ENCODE data around the gene UBE2G2.

UBE2G2 gene

DNA sequence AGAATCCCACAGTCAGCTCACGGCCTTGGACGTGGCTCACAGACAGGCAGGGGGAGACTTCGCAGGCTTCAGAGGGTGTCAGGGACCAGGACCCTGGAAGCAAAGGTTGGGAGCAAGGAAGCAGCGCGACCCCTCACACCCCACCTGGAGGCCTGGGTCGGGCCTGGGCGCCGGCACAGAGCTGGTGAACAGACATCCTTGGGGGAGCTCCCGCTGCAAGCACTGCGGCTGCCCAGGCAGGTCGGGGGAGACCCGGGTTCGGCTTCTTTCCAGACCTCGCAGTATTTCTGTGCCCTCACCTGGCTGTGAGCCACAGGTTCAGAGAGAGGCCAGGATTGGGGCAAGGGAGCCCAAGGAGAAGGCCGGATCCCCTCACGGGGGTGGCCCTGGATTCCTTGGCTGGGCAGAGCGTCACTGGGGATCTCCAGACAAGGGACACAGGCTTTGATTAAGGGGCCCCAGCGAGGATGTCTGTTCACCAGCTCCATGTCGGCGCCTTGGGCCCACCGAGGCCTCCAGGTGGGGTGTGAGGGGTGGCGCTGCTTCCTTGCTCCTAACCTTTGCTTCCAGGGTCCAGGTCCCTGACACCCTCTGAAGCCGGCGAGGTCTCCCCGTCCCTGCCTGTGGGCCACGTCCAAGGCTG, 52.4 kb downstream of the UBE2G2 start:
- no peak for DNase-seq (ENCODE audit: low spot score)

DNA sequence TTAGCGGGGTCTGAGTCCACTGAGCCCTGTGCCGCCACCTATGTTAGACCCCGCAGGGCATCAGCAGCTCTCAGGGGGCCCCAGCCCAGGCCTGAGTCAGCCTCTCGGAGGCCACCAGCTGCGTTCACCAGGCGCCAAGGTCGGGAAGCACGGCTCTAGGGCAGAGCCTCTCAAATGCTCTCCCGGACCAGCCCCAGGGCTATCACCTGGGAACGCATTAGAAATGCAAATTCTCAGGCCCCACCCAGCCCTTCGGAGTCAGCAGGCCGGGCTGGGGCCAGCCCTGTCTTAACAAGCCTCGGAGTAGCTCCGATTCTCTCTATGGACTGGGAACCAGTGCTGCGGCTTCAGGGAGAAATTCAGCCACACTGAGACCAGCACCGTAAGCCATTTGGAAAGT, 53.0 kb downstream of the UBE2G2 start:
- DNase-seq (ENCODE audit: low spot score), result no peak

GRCh38 chr21:44742418-44743153, 59.0 kb downstream of the UBE2G2 start:
- DNase-seq (ENCODE audit: low spot score), result peak; percentile 4

GRCh38 chr21:44741921-44742320, 59.7 kb downstream of the UBE2G2 start:
- DNase-seq (ENCODE audit: low spot score), result no peak

GRCh38 chr21:44740742-44741141, 60.9 kb downstream of the UBE2G2 start:
- no peak for DNase-seq (ENCODE audit: low spot score)

DNA sequence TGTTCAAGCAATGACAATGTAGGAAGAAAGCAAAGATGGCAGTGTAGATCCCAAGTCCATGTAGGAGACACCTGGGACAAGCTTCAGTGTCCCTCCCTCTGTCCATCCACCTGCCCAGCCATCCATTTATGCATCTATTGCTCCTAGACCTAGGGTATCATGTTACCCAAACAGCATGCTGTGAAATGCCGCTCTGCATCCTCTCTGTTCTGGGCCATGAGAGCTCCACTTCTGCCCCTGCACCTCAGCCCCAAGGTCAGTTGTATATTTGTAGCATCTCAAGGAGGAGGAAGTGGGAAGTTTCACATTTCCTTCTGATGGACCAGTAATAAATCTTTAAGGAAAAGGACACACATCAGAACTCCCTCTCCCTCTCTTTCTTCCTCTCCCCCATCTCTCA, 62.3 kb downstream of the UBE2G2 start:
- no peak for DNase-seq (ENCODE audit: low spot score)

DNA sequence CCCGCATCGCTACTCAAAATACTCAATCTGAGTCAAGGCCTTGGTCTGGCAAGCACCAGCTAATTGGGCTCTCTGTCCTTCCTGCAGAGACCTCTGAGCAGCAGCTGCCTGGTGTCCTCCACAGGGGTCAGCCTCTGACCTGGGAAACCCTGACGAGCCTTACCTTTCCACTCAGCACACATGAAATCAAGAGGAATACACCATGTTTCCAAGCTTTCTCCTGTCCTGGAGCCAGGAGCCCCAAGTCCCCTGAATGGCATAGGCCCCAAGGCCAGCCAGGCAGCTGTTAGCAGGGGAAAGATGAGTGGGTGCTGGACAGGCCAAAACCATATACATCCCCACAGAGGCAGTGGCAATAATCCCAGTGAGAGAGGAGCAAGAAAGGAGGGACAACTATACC, 63.0 kb downstream of the UBE2G2 start:
- no peak for DNase-seq (ENCODE audit: low spot score)

GRCh38 chr21:44737706-44738354, 63.8 kb downstream of the UBE2G2 start:
- DNase-seq (ENCODE audit: low spot score), result peak; percentile 13

DNA sequence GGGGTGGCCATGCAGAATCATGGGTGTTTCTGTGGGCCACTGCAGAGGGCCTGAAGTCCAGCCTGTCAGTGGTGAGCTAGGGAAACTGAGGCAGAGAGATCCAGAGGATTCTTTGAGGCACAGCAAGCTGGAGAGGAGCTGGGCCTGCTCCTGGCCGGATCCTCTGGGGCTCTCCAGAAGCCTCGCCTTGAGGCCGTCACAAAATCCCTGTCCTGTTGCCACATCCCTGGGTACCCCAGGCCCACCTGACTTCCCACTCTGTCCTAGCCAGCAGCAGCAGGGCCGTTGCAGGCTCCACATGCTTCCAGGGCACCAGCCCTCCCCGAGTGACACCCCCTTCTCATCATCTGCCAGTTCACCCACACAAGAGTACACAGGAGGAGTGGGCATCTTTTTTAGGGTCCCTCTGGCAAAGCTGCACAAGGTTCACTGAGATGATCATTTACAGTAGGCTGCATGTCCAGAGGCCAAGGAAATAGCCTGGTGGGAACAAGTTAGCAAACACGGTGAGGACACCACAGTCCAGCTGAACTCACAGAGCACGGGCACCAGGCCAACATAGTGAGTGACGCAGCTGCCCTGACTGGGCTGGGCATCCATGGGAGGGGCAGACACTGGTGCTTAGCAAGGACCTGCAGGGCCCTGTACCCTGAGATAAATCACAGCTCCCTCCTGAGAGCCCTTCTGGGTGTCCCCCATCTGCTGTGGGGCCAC, 65.2 kb downstream of the UBE2G2 start:
- DNase-seq (ENCODE audit: low spot score), result no peak

DNA sequence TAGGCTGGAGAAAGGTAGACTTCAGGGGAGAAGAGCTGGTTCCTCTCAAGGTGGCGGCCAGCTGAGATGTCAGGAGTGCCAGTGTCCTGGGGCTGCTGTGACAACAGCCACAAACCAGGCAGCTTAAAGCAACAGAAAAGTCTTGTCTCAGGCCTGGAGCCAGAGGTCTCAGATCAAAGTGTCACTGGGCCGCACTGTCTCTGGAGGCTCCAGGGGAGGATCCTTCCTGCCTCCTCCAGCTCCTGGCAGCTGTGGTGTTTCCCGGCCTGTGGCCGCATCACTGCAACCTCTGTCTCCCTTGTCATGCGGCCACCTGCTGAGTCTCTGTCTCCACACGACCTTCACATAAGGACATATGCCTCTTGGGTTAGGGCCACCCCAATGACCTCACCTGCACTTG, 65.8 kb downstream of the UBE2G2 start:
- DNase-seq (ENCODE audit: low spot score), result no peak

DNA sequence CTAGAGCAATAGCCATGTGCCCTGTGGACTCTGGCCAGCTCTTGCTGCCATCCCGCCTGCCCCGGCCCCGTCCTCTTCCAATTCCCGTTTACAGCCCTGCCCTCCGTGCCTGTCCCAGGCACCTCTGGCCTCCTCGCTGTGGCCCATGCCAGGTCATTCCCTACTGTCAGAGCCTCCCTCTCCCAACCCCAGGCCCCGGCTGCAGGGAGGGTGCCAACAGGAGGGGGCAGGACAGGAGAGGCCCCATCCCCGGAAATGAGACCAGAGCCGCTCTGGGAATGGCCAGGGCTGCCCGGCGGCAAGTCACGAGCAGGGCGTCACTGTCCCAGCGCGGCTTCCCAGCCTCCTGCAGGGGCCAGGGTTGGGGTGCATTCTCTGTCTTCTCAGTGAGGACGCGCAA, 66.8 kb downstream of the UBE2G2 start:
- DNase-seq (ENCODE audit: low spot score), result no peak

GRCh38 chr21:44734026-44734745, 67.4 kb downstream of the UBE2G2 start:
- no peak for DNase-seq (ENCODE audit: low spot score)

- DNase-seq (ENCODE audit: low spot score), result peak; percentile 44
Observed at GRCh38 chr21:44732956-44733355, 68.7 kb downstream of the UBE2G2 start.

GRCh38 chr21:44732263-44732662, 69.4 kb downstream of the UBE2G2 start:
- no peak for DNase-seq (ENCODE audit: low spot score)

- no peak for DNase-seq (ENCODE audit: low spot score)
Observed at GRCh38 chr21:44730951-44731579, 70.6 kb downstream of the UBE2G2 start.

DNA sequence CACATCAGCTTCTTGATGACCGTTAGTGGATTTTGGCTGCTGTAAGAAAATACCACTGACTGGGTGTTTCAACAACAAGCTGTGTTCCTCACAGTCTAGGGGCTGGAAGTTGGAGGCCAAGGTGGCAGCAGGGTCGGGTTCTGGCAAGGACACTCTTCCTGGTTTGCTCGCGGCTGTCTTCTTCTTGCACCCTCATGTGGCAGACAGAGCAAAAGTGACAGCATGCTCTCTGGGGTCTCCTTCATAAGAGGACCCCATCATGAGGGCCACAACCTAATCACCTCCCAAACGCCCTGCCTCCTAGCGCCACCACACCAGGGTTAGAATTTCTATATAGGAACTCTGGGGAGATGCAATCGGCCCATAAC, 71.6 kb downstream of the UBE2G2 start:
- DNase-seq (ENCODE audit: low spot score), result no peak

- DNase-seq (ENCODE audit: low spot score), result no peak
Observed at GRCh38 chr21:44729336-44730027, 72.1 kb downstream of the UBE2G2 start.

DNA sequence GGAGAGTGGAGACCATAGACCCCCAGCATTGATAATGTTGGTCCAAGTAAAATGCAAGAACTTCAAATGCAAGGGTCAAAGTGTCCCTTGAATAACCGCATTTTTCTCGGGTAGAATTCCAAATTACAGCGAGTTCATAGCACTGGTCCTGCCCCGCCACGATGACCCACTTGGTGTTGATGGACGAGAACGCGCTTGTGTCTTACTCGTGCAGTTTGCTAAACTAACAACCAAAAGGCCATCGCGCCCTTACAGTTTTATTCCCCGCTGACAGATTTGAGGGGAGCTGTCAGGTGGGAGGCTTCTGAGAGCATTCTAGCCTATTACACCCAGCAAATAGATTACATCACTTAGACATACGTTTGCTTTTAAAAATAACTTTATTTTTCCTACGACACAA, 72.9 kb downstream of the UBE2G2 start:
- DNase-seq (ENCODE audit: low spot score), result no peak

DNA sequence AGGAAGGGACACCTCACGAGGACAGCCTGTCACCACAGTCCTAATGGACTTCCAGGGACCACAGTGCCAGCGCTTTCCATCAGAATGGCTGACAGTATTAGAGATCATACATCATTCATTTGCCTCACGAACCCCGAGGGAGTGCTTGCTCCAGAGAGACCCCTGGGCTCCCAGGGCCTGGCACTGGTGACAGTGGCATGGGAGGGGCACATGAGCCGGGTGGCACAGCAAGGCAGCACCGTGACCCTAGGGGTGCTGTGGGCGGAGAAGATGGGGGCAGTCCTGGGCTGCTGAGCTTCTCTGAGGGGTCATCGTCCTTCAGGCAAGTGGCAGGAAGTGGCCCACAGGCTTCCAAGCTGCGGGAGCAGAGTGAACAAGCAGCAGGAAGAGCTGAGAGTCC, 73.9 kb downstream of the UBE2G2 start:
- DNase-seq (ENCODE audit: low spot score), result no peak

- DNase-seq (ENCODE audit: low spot score), result no peak
Observed at GRCh38 chr21:44727321-44727720, 74.3 kb downstream of the UBE2G2 start.

- no peak for DNase-seq (ENCODE audit: low spot score)
Observed at GRCh38 chr21:44726826-44727225, 74.8 kb downstream of the UBE2G2 start.

Measured in kidney tubule cell (primary cell).